Dermis microvascular lymphatic vessel endothelial cell (primary cell): Measurements from ENCODE around the gene KIAA1328. TPM values are rescaled to one million over a fixed set of nuclear protein-coding genes. Genes with fewer than 3 reads are reported as not detected.
A peak's percentile ranks its signal among the peaks of the same experiment; 100 is the strongest.
"Not testable (repeated sequence)": the region's sequence is repeated elsewhere in the genome, so short reads cannot be mapped to it uniquely, and the experiment has no call there.

Experiments used
- DNase-seq, 2 donors: peaks; one replicate each; pipeline versions ENCODE4 v3.0.0 to v3.0.0-alpha.2; 2010; ENCODE audit warnings: low read depth in 2 of 2
- total RNA-seq: library from RNA; depleted of rRNA; stranded (reverse); fragments of >200 nt; gene quantifications from 2 replicates; pipeline ENCODE4 v1.2.1, GENCODE V29; 2014

Gene KIAA1328
- 3.0 and 3.3 TPM in 2 replicates for total RNA-seq

DNA sequence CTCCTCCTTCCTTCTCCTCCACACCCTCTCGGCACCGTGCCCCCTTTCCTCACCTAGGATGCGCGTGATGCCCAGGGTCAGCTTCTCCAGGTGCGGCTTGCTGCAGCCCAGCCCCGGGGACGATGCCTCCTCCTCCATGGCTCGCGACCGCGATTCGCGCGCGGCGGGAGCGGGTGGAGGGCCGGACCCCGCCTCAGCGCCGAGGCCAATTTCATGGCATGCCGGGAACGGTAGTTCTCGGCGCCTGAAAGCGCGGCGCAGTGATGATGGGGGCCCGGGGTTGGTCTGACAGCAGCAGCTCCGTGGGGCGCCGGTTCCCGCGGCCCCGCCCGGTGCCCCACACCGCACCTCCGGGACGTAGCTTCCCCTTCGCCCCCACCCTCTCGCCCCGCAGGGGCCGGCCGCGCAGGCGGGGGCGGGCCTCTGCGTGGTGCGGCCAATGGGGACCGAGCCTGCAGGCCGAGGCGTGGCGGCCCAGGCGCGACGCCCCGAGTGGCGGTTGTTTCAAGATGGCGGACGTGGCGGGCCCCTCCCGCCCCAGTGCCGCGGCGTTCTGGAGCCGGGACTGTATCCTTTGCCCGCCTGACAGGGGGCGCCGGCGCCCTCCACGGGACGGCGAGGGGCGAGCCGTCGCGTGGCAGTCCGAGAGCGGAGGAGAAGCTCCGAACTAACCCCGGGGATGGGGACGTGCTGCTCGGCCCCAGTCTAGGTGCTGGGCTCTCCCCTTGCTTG lies at the start of gene KIAA1328, which contains the start of gene TPGS2:
Gene KIAA1328 (plus strand): TSS at position 498 of the 732 bp plus-strand sequence. CDS start 12 bp downstream, at position 510.
Gene TPGS2 (minus strand): TSS at position 373 of the 732 bp plus-strand sequence. CDS start 235 bp downstream, at position 138.
- DNase-seq = peak; percentile 63 to 96

DNA sequence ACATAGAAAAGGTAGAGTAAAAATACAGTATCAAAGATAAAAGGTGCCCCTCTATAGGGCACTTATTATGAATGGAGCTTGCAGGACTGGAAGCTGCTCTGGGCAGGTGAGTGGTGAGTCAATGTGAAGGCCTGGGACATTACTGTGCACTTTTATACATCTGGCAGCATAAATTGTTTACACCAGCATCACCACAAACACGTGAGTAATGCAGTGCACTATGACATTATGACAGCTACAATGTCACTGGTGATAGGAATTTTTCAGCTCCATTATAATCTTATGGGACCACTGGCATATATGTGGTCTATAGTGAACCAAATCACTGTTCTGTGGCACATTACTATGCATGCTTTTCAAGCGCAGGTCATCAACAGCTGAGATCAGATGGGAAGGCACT lies 48.2 kb upstream of the KIAA1328 start:
- DNase-seq = no peak

GRCh38 chr18:36782710-36783109 lies 46.2 kb upstream of the KIAA1328 start:
- no peak for DNase-seq

- no peak for DNase-seq
Measured at GRCh38 chr18:36783792-36784191, 45.1 kb upstream of the KIAA1328 start.

DNA sequence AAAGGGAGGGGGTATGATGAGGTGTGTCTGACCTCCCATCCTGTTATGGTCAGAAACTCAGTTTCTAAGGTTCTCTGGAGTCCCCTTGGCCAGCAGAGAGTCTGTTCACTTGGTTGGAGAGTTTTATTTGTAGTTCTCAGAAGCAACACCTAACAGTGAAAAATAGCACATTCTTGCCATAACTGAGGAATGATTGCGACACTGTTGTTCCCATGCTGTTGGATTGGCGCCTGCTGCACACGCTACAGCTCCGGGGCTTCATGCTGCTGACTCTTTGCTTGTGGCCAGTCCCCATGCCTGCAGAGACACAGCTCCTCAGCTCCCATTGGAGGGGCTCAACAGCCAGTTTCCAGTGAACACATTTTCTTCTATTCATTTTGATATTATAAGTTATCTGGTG lies 42.2 kb upstream of the KIAA1328 start:
- peak; percentile 11 to 42 for DNase-seq

- no peak for DNase-seq
Measured at GRCh38 chr18:36792634-36793283, 36.2 kb upstream of the KIAA1328 start.

DNA sequence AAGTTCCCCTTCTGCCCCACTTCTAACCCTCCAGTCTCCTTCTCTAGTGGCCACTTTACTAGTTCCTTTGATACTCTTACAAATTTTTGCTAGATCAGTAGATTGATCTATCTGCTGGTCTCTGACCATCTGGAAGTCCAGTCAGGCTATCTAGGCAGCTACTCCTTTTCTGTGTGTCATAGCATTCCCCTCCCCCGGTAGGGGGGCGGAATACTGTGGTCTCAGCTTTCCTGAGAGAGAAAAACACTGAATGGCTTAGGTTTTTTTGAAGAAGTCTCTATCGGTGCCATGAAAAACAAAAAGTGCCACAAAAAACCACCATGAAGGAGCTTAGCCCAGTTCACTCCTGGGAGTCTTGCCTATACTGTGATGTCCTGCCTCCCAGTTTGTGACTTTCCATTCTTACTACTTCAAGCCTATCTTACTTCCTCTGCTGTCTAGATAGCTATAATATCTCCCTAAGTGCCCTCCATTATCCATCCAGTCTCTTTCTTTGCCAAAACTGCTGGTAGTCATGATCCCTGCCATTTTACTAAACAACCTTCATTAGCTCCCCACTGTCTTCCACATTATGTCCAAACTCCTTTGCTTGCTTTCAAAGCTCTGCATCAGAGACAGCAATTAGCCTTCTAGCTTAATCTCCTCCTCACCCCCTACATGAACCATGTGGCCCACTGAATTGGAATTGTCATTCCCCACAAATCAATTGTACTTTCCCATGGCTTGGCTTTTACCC lies 30.0 kb upstream of the KIAA1328 start:
- no peak for DNase-seq

- no peak for DNase-seq
Measured at GRCh38 chr18:36805105-36805504, 23.8 kb upstream of the KIAA1328 start.

- DNase-seq = no peak
Measured at GRCh38 chr18:36808681-36809080, 20.2 kb upstream of the KIAA1328 start.

GRCh38 chr18:36809590-36810381 lies 19.1 kb upstream of the KIAA1328 start:
- DNase-seq = peak; percentile 26 to 69

DNA sequence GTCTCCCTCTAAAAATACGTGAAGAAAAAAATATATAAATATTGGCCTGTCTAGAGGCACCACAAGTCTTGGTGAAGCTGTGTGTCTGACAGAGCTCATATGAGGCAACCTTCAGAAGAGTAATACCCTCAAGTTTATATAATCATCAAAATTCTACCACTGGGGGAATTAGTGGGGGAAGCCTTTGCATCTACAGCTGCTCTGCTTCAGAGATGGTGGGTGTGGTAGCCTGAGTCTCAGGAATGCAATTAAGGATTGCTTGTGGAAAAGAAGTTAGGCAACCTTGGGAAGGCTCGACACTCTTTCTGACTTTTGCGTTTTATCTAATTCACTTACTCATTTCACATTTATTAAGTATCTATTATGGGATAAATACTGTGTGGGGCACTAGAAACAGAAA lies 17.5 kb upstream of the KIAA1328 start:
- DNase-seq = no peak

- DNase-seq = no peak
Measured at GRCh38 chr18:36811955-36812354, 17.0 kb upstream of the KIAA1328 start.

DNA sequence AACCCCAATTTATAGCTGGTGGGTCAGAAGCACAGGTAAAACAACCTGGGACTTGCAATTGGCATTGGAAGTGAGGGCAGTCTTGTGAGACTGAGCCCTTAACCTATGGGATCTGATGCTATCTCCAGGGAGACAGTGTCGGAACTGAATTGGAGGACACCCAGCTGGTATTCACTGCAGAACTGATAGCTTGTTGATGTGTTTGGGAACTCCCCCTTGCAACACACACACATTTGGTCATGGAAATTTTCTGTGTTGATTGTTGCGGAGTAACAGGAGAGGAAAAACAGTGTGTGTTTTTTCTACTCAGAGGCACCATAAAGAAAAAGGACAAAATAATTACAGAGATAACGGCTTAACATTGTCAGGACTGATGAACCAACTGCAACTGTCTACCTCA lies 16.2 kb upstream of the KIAA1328 start:
- DNase-seq = peak in 1 of 2 donors; percentile 32

- no peak for DNase-seq
Measured at GRCh38 chr18:36813101-36813775, 15.7 kb upstream of the KIAA1328 start.

GRCh38 chr18:36813824-36814223 lies 15.1 kb upstream of the KIAA1328 start:
- no peak for DNase-seq

GRCh38 chr18:36814994-36815393 lies 13.9 kb upstream of the KIAA1328 start:
- DNase-seq = no peak

DNA sequence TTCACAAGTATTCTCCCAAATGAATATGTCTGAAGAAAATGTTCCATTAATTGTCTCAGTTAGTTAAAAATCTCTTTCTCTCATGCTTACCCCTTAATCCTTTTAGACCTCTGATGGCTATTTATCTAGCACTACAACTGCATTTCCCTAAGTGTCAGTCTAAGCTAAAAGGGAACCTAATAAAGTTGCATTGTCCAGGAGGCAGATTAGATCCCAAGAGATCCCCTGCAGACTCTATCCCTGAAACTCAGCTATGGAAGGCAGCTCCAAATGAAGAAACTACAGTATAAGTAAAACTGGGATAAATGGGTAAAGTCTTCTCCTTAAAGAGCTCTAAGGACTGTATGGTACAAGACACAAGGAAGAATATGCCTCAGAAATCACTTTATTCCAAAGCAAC lies 12.8 kb upstream of the KIAA1328 start:
- not testable (repeated sequence) for DNase-seq

GRCh38 chr18:36817039-36817438 lies 11.9 kb upstream of the KIAA1328 start:
- no peak for DNase-seq

GRCh38 chr18:36818652-36819051 lies 10.3 kb upstream of the KIAA1328 start:
- no peak for DNase-seq

GRCh38 chr18:36819621-36820020 lies 9.3 kb upstream of the KIAA1328 start:
- DNase-seq = no peak

DNA sequence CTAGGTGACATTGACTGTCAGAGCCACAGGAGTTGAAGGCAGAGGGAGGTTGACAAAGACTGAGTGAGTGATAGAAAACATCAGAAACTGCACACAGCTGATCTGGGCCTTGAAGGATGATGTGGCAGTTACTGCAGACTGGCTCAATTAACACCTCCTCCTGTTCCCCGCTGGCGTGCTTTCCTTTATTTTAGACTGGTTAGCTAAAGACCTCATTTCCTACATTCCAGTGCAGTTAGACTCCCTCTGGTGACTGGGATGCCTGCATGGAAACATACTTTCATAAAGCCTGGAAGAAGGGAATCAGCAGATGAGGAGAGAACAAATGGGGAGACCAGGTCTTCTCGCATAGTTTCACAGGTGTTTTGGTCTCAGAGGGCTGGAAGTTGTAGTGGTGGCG lies 7.2 kb upstream of the KIAA1328 start:
- no peak for DNase-seq
